OCI-LY3 (cell line): ENCODE data around the gene IL18.

Source experiments
- EZH2phosphoT487 ChIP-seq: fragments of 200-600 bp; shearing (Covaris generic); IDR thresholded peaks from 2 replicates; pipeline ENCODE4 v1.6.1; 2018; ENCODE audit warnings: antibody characterized with exemption, mixed run types, low read depth
- TF ChIP-seq, protein P1 (sequence below): fragments of 200-600, 300-600 bp; sonication (generic); IDR thresholded peaks from 2 replicates; pipeline ENCODE4 v1.5.1; 2014; ENCODE audit warnings: antibody characterized with exemption, low read length, low read depth

DNA sequence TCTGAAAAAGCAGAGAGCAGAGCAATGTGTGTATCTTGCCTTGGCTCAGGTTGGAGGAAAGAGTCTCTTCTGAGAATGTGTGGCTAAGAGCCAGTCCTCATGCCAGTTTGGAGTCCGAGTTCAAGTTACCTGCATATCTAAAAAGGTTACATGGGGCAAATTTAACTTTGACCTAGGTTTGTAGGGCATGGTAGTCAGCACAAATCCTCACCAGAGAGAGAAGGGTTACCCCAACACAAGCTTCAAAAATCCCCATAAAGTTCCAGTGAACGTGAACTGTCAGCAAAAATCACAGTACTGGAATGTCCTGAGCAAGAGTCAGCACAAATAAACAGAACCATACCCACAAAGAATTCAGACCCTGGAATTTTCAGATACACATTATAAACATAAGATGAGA lies 63.4 kb downstream of the IL18 start:
- TF ChIP-seq, protein P1, sequence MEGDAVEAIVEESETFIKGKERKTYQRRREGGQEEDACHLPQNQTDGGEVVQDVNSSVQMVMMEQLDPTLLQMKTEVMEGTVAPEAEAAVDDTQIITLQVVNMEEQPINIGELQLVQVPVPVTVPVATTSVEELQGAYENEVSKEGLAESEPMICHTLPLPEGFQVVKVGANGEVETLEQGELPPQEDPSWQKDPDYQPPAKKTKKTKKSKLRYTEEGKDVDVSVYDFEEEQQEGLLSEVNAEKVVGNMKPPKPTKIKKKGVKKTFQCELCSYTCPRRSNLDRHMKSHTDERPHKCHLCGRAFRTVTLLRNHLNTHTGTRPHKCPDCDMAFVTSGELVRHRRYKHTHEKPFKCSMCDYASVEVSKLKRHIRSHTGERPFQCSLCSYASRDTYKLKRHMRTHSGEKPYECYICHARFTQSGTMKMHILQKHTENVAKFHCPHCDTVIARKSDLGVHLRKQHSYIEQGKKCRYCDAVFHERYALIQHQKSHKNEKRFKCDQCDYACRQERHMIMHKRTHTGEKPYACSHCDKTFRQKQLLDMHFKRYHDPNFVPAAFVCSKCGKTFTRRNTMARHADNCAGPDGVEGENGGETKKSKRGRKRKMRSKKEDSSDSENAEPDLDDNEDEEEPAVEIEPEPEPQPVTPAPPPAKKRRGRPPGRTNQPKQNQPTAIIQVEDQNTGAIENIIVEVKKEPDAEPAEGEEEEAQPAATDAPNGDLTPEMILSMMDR, result no peak
- TF ChIP-seq EZH2phosphoT487, result no peak
